ENCODE measurements around the gene COLEC12.

DNA sequence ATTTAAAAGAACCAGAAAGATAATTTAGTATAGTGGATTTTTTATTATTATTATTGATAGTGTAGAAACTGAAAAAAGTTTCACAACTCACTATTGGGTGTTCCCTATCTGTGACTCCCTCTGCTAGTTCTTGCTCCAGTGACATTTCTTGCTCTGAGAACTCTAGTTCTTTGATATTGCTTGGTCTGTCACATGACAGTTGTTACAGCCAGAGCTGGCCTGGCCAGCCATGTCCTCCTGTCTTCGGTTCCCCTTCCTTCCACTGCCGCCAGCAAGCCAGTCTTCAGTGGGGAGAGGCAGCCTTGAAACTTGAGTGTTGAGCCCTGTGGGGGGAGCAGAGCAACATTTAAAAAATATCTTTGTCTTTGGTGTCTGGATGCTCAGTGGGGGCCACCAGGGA, 225.0 kb downstream of the COLEC12 start:
- no peak for TF ChIP-seq EZH2phosphoT487 (IDR thresholded peaks at IDR 0.05; ENCODE audit: insufficient read depth, low read depth)
- no peak for TF ChIP-seq EZH2 (IDR thresholded peaks at IDR 0.05; ENCODE audit: insufficient read depth, poor library complexity, severe bottlenecking)

Measured in GM23248 (cell line).